Smooth muscle cell of trachea (primary cell): Measurements from ENCODE around the gene DCAF8L1. TPM values are rescaled to one million over a fixed set of nuclear protein-coding genes. Genes with fewer than 3 reads are reported as not detected.

Experiments used
- total RNA-seq: library from RNA; depleted of rRNA; stranded (reverse); fragments of >200 nt; gene quantifications from 2 replicates; pipeline ENCODE4 v1.2.1, GENCODE V29; 2014

DCAF8L1 gene
- not detected in 2 replicates for total RNA-seq

GRCh38 chrX:27981349-27981748 lies at the start of gene DCAF8L1:
DCAF8L1 (minus strand) TSS chrX:27981449; CDS start chrX:27981334, 115 bp downstream.

Other genes starting within 250 kb of the DCAF8L1 start
- gene MAGEB10, start 173.5 kb downstream of the DCAF8L1 start, total RNA-seq: 0.17 TPM in 1 of 2 replicates, not detected in the other